Activated CD8-positive, alpha-beta memory T cell treated with anti-CD3 and anti-CD28 coated beads for 36 hours (primary cell): Measurements from ENCODE around the gene GUCY2C. TPM values are rescaled to one million over a fixed set of nuclear protein-coding genes. Genes with fewer than 3 reads are reported as not detected.
"Not testable (repeated sequence)": the region's sequence is repeated elsewhere in the genome, so short reads cannot be mapped to it uniquely, and the experiment has no call there.

ENCODE experiments used
- CTCF ChIA-PET: fragments of 350-600 bp; sonication (Branson Sonifier 250); formaldehyde crosslinking; loops from one replicate; lab custom pipeline; 2021; ENCODE audit warnings: antibody characterized with exemption; lab: Charles Lee
- POLR2A ChIA-PET: fragments of 350-600 bp; sonication (Branson Sonifier 250); formaldehyde crosslinking; loops from one replicate; lab custom pipeline; 2021; ENCODE audit warnings: antibody characterized with exemption; lab: Charles Lee
- total RNA-seq, 2 experiments: library from RNA; stranded (reverse); gene quantifications; one replicate each; pipeline ENCODE4 v1.2.3, GENCODE V29; 2021

The GUCY2C gene
- total RNA-seq, 2 experiments from 2014 or later: not detected

- ChIA-PET POLR2A (no interaction called here), CTCF (no interaction called here)
Observed at GRCh38 chr12:14689996-14690395, 6.4 kb downstream of the GUCY2C start.

- CTCF ChIA-PET: no interaction called here
Observed at GRCh38 chr12:14689144-14689543, 7.3 kb downstream of the GUCY2C start.

GRCh38 chr12:14682231-14682630 lies 14.2 kb downstream of the GUCY2C start:
- POLR2A ChIA-PET, CTCF ChIA-PET: not testable (repeated sequence)

More at GRCh38 chr12:14689144-14689543, 7.3 kb downstream of the GUCY2C start:
- POLR2A ChIA-PET: no interaction called here

GRCh38 chr12:14681625-14682024 lies 14.8 kb downstream of the GUCY2C start:
- ChIA-PET POLR2A (no interaction called here), CTCF (no interaction called here)

- CTCF ChIA-PET: no interaction called here
- POLR2A ChIA-PET: no interaction called here
Observed at GRCh38 chr12:14681190-14681589, 15.2 kb downstream of the GUCY2C start.

GRCh38 chr12:14678547-14679150 lies 17.8 kb downstream of the GUCY2C start:
- ChIA-PET CTCF (no interaction called here), POLR2A (no interaction called here)

- POLR2A ChIA-PET: no interaction called here
Observed at GRCh38 chr12:14668591-14668990, 27.8 kb downstream of the GUCY2C start.

GRCh38 chr12:14665354-14666348 lies 30.7 kb downstream of the GUCY2C start:
- ChIA-PET POLR2A (no interaction called here), CTCF (interaction anchor here (0.6 to 1.1 kb wide), 4 partner anchors 33 to 414 kb away, joined by 3 to 4 read pairs (median 3); no protein-coding TSS in a partner anchor)

More at GRCh38 chr12:14668591-14668990, 27.8 kb downstream of the GUCY2C start:
- CTCF ChIA-PET: interaction anchor here (1.3 kb wide), 1 partner anchor 39 kb away, joined by 3 read pairs; no protein-coding TSS in a partner anchor

- ChIA-PET CTCF (interaction anchor here (0.7 to 1.0 kb wide), 2 partner anchors 37 to 351 kb away, joined by 3 read pairs; no protein-coding TSS in a partner anchor), POLR2A (no interaction called here)
Observed at GRCh38 chr12:14664434-14665023, 31.9 kb downstream of the GUCY2C start.

GRCh38 chr12:14663002-14663401 lies 33.4 kb downstream of the GUCY2C start:
- CTCF ChIA-PET: interaction anchor here (1.8 kb wide), 1 partner anchor 35 kb away, joined by 4 read pairs; no protein-coding TSS in a partner anchor
- POLR2A ChIA-PET: no interaction called here

- CTCF ChIA-PET: interaction anchor here (0.6 kb wide), 1 partner anchor 339 kb away, joined by 3 read pairs; no protein-coding TSS in a partner anchor
Observed at GRCh38 chr12:14656846-14657245, 39.6 kb downstream of the GUCY2C start.

GRCh38 chr12:14655284-14655683 lies 41.1 kb downstream of the GUCY2C start:
- POLR2A ChIA-PET: no interaction called here
- CTCF ChIA-PET: no interaction called here

More at GRCh38 chr12:14656846-14657245, 39.6 kb downstream of the GUCY2C start:
- POLR2A ChIA-PET: no interaction called here

- CTCF ChIA-PET: no interaction called here
- POLR2A ChIA-PET: no interaction called here
Observed at GRCh38 chr12:14654842-14655241, 41.6 kb downstream of the GUCY2C start.

GRCh38 chr12:14654416-14654815 lies 42.0 kb downstream of the GUCY2C start:
- CTCF ChIA-PET: no interaction called here
- POLR2A ChIA-PET: no interaction called here

GRCh38 chr12:14652483-14652882 lies 43.9 kb downstream of the GUCY2C start:
- CTCF ChIA-PET: no interaction called here
- POLR2A ChIA-PET: no interaction called here

- ChIA-PET CTCF (no interaction called here), POLR2A (no interaction called here)
Observed at GRCh38 chr12:14651371-14651770, 45.0 kb downstream of the GUCY2C start.

GRCh38 chr12:14650789-14651188 lies 45.6 kb downstream of the GUCY2C start:
- ChIA-PET CTCF (no interaction called here), POLR2A (no interaction called here)

GRCh38 chr12:14647028-14647750 lies 49.2 kb downstream of the GUCY2C start:
- ChIA-PET CTCF (no interaction called here), POLR2A (no interaction called here)

GRCh38 chr12:14643251-14643650 lies 53.1 kb downstream of the GUCY2C start:
- ChIA-PET CTCF (no interaction called here), POLR2A (no interaction called here)
